GM12801 (cell line): ENCODE results near the gene DGCR2.

ENCODE experiments used
- CTCF ChIP-seq: IDR thresholded peaks from one replicate; pipeline ENCODE4 v1.5.1; 2011; ENCODE audit warnings: control low read depth; ENCODE audit not compliant: insufficient read length; ENCODE audit errors: extremely low read depth

The DGCR2 gene

GRCh38 chr22:18999416-18999815 lies 122.8 kb downstream of the DGCR2 start:
- TF ChIP-seq CTCF = no peak

GRCh38 chr22:18999008-18999407 lies 123.2 kb downstream of the DGCR2 start:
- TF ChIP-seq CTCF = no peak

- no peak for TF ChIP-seq CTCF
Observed at GRCh38 chr22:18997925-18998315, 124.3 kb downstream of the DGCR2 start.

GRCh38 chr22:18997306-18997924 lies 124.8 kb downstream of the DGCR2 start:
- TF ChIP-seq CTCF = no peak

- TF ChIP-seq CTCF = no peak
Observed at GRCh38 chr22:18996376-18996900, 125.8 kb downstream of the DGCR2 start.

GRCh38 chr22:18995327-18995711 lies 126.9 kb downstream of the DGCR2 start:
- TF ChIP-seq CTCF = no peak

GRCh38 chr22:18994701-18995326 lies 127.4 kb downstream of the DGCR2 start:
- no peak for TF ChIP-seq CTCF
